GM18502 (cell line): ENCODE measurements around the gene DGKA.
"Not testable (repeated sequence)": the region's sequence is repeated elsewhere in the genome, so short reads cannot be mapped to it uniquely, and the experiment has no call there.

ENCODE experiments used
- ATAC-seq: cut with Tn5 transposase; IDR thresholded peaks from one replicate; pipeline ENCODE4 v1.9.1; 2021; ENCODE audit warnings: mild to moderate bottlenecking; ENCODE audit not compliant: unreplicated experiment, poor library complexity

The DGKA gene

GRCh38 chr12:55965941-55966407, 35.0 kb downstream of the DGKA start, which contains the start of gene PMEL:
TSS of gene PMEL (minus strand) at chr12:55966042. CDS start at chr12:55966011, 31 bp downstream.
- ATAC-seq = no peak

DNA sequence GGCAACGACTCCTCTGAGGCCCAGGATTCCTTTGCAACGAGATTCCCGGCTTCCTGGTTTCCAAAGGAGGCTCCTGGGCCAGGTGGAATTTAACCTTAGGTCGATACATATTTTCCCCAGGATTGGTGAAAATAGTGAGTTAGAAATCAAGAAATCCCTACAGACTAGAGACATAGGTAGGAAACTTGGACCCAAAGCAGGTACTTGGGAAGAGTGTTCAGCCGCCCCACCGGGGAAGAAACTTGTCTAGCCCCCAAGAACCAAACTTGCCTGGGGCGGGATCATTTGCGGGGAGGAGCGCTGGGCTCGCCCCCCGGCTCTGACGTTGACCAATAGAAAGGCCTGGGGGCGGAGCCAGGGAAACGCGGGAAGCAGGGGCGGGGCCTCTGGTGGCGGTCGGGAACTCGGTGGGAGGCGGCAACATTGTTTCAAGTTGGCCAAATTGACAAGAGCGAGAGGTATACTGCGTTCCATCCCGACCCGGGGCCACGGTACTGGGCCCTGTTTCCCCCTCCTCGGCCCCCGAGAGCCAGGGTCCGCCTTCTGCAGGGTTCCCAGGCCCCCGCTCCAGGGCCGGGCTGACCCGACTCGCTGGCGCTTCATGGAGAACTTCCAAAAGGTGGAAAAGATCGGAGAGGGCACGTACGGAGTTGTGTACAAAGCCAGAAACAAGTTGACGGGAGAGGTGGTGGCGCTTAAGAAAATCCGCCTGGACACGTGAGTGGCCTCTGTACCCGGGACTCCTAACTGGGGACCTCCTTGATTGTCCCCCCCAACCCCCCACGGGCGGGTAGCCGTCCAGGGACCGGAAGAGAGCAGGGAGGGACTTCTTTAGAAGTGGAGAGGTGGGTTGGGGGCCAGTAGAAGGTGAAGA, 35.7 kb downstream of the DGKA start, which contains the start of gene CDK2:
TSS of gene CDK2 (plus strand) at position 423 of the 874 bp plus-strand sequence. CDS start at position 602, 179 bp downstream.
- peak; percentile 93 for ATAC-seq

GRCh38 chr12:55969356-55969755, 38.4 kb downstream of the DGKA start:
- ATAC-seq = no peak

- ATAC-seq = no peak
Observed at GRCh38 chr12:55970775-55971174, 39.8 kb downstream of the DGKA start.

GRCh38 chr12:55972042-55972441, 41.1 kb downstream of the DGKA start:
- ATAC-seq = no peak

- no peak for ATAC-seq
Observed at GRCh38 chr12:55972456-55972855, 41.5 kb downstream of the DGKA start.

DNA sequence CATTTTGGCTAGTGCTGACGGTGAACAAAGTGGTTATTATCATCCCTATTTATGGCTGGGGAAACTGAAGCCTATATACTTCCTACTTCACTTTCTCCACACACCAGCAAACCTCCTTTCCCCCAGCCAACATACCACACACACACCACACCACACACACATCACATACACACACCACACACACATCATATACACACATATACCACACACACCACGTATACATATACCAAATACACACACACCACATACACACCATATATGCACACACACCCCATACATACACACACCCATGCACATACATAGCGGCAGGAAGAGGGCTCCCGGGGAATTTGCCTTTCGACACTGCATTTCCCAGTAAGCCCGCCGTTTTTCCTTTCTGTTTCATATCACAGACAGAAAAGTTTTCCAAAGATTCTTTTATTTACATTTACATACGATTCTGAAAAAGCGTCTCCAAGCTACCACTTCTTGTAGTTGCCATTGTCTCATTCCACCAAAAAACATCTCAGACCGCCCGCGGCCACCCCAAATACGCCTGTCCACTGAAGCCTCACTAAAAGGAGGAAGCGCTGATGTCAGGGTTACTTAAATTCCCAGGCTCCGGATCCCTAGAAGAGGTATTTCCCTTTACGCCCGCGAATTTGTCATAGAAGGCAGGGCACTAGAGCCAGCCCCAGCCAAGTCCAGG, 42.1 kb downstream of the DGKA start:
- ATAC-seq = no peak

DNA sequence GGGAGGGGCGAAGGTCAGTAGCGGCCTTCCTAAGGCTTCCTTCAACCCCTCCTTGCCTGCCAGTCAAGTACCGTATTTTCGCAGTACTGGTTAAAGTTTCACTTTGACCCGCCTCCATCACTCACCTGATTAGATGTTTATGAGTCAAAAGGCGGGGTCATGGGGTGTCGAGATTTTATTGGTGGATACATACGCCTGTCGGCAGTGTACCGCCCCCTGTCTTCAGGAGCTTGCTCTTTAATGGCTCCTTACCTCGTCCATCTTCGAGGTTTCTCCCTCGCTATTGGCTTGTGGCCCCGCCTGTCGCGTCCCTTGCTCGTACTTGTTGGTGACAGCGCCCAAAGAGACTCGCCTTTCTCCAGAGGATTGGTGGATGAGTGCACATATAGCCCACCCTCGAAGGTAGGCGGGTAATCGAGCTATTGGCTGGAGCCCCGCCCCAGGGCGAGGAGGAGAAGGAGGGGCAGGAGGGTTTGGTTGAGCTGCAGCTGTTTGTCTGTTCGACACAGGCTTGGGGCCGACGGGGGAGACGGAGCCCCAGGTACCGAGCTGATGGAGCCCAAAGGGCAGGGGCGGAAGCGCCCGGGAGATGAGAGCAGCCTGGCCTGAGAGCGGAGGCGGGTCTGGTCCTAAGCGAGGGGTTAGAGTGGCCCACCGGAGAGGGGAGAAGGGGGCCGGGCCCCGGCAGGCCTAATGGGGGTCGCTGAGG, 42.8 kb downstream of the DGKA start, which contains the start of gene RAB5B:
TSS of gene RAB5B (plus strand) at position 480 of the 709 bp plus-strand sequence. CDS start 12,883 bp downstream, outside the sequence.
- peak; percentile 92 for ATAC-seq

DNA sequence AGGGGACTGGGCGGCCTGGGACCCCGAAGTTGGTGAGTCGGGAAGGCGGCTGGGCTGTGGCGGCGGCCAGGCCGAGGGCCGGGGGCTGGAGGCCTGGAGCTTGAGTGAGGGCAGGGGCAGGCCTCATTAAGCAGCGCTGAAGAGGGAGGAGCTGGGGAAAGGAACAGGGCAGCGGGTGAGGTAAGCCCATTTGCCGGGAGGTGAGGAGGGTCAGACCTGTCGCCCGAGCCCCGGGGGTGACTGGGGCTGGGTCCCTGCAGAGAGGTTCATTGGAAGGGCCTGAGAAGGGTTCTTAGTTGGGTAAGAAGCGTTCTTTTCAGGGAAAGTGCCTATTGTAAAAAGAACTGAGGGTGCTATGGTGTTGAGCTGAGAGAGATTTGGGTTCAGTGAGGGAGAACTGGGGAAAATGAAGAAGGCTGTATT, 43.4 kb downstream of the DGKA start:
- ATAC-seq = peak; percentile 28

- no peak for ATAC-seq
Observed at GRCh38 chr12:55978393-55978792, 47.4 kb downstream of the DGKA start.

DNA sequence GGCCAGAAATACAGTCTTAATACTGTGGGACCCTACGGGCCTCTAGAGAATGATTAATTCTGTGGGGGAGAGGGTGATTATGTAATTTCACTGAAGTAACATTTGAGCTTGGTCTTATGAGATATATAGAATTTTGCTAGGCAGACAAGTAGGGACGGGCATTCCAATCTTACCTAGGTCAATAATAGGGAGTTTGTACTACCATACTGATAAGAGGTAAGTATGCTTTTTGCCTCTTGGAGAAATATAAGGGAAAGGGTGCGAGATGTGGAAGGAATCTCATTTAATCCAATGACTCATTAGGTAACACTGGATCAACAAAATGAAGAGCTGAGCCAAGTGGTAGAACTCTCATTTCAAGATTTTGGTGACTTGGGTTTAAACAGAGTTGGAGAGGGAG, 48.1 kb downstream of the DGKA start:
- no peak for ATAC-seq

- not testable (repeated sequence) for ATAC-seq
Observed at GRCh38 chr12:55981882-55982281, 50.9 kb downstream of the DGKA start.

DNA sequence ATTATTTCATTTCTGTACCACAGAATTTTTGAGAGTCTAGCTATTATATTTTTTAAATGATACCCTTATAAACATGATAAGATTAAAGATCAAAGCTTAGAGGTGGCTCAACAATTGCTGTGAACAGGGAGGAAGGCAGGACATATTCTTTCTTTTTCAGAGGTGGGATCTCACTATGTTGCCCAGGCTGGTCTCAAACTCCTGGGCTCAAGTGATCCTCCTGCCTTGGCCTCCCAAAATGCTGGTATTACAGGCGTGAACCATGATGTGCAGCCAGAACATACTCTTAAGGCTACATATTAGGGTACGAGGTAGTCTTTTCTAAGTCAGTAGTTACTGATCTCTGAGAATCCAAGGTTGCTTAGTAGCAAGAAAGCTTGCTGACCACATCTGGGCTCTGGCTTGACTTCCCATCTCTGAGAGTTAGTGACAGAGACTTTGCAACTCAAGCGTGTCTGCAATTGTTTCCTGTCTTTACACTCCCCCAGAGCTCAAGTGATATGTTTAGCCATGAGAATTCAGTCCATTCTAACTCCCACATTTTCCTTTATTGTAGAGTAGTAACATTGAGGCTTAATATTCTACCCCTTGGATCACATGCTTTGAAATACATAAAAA, 51.5 kb downstream of the DGKA start:
- peak; percentile 82 for ATAC-seq

DNA sequence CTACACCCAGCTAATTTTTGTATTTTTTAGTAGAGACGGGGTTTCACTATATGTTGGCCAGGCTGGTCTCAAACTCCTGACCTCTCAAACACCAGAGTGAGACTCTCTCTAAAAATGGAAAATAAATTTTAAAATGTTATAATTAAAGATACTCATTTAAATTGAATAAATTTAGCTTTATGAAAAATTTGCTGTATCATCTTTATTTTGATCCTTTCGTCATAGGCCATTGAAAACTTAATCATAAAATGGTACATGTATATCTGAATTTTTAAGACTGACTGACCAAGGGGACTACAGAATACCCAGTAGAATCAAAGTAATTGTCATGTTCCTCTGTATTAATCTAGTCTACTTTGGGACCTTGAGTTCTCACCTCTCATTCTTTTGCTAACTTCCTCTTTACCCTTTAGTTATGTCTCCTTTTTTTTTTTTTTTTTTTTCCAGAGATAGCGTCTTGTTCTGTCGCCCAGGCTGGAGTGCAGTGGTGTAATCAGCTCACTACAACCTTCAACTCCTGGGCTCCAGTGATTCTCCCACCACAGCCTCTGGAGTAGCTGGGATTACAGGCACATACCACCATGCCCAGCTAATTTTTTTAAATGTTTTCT, 52.4 kb downstream of the DGKA start:
- no peak for ATAC-seq

- no peak for ATAC-seq
Observed at GRCh38 chr12:55984861-55985260, 53.9 kb downstream of the DGKA start.

DNA sequence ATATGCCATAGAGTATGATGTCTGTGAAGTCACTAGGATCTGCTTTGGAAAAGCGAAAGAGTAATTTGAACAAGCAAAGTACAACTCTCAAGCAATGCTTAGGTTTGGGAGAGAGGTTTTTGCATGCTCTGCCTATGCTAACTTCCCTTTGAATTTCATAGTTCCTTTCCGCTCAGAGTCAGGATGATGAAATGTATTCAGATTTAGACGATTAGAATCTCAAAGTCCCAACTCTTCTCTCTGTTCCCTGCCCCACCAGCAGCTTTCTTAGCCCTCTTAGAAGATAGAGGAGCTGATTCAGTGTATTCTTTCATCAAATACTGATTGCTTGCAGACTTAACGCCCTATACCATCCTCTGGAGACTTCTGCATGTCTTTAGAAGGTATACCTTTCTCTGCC, 54.4 kb downstream of the DGKA start:
- no peak for ATAC-seq

DNA sequence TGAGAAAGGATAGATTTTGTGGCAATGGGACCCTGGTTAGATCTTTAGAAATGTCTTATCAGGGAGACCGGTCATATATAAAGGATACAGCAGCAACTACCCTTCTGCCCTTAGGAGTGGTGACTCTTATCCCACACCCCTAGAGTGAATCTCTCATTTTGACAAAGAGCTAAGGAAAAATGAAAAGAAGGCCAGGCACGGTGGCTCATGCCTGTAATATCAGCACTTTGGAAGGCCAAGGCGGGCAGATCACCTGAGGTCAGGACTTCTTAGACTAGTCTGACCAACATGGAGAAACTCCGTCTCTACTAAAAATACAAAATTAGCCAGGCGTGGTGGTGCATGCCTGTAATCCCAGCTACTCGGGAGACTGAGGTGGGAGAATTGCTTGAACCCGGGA, 55.0 kb downstream of the DGKA start:
- not testable (repeated sequence) for ATAC-seq

DNA sequence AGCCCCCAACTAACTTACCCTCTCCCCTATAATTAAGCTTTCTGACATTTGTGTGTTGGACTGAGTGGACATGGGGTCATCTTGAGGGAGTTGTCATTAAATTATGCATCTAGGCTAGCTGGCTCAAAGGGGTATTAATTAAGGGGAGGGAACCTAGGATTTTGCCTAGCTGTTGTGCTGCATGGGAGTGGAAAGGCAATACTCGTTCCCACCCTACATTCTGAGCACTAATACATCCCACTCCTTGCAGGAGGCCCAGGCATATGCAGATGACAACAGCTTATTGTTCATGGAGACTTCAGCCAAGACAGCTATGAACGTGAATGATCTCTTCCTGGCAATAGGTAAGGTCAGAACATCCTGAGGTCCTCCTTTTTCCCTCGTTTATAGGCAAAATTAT, 60.1 kb downstream of the DGKA start:
- no peak for ATAC-seq

- ATAC-seq = no peak
Observed at GRCh38 chr12:55993230-55993853, 62.4 kb downstream of the DGKA start.
